ENCODE measurements around the gene SYT15B.
"Not testable (repeated sequence)": the region's sequence is repeated elsewhere in the genome, so short reads cannot be mapped to it uniquely, and the experiment has no call there.

Gene SYT15B

DNA sequence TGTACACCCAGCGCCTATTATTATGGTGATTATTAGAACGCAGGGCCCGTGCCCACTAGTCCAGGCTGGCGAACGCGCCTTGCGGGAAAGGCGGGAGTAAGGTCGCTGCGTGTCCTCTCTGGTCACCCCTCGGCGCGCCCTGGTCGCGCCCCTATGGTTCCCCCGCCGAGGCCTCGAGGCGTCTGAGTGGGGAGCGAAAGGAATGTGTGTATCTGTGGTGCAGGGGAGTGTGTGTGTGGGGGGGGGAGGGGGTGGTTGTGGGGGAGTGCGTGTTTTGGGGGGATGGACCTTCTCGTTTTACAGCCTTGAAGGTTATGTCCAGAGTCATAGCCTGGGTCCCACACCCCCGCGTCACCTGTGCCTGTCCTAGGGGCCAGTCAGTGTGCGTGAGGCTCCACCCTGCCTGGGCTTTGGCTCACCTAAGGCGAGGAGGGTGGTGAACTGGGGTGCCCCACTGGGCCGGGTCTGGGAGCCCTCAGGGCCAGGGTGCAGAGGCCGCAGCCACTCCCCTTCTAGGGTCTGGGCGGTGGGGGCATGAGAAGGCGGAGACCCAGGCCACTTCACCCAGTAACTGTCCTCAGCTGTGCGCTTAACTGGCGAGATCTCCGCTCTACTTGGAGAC lies at the start of gene SYT15B:
Gene SYT15B (minus strand): TSS at position 39 of the 622 bp plus-strand sequence. CDS start 952 bp downstream, outside the sequence.
- H4K20me1 ChIP-seq (ENCODE audit: insufficient read depth); H3K4me3 ChIP-seq (IDR thresholded peaks at IDR 0.05; ENCODE audit: insufficient read depth, low read depth, low read length); H3K36me3 ChIP-seq (ENCODE audit: insufficient read depth); H3K4me2 ChIP-seq; H3K79me2 ChIP-seq (ENCODE audit: insufficient read depth, low read depth); H3K27ac ChIP-seq; H3K27me3 ChIP-seq (ENCODE audit: insufficient read depth, low read depth); H3K9ac ChIP-seq; H2AFZ ChIP-seq (ENCODE audit: low read depth); H3K4me1 ChIP-seq (ENCODE audit: low read depth, poor library complexity, severe bottlenecking): not testable (repeated sequence)

DNA sequence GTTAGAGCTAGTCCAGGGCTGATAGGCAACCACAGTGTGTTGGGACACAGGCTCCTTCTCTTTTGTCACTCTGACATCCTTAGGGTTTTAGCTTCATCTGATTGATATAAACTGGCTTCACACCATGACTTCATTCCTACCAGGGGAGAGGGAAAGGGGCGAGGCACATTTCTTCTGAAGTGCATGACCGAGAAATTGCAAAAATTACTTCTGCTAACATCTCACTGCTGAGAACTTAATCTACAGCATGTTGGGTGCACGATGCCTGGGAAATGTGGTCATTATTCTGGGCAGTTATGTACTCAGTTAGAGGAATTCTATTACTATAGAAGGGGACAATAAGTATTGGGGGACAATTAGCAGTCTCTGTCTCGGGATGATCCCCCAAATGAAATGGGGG lies 16.2 kb upstream of the SYT15B start:
- H3K79me2 ChIP-seq (ENCODE audit: insufficient read depth, low read depth); H3K27me3 ChIP-seq (ENCODE audit: insufficient read depth, low read depth): not testable (repeated sequence)

DNA sequence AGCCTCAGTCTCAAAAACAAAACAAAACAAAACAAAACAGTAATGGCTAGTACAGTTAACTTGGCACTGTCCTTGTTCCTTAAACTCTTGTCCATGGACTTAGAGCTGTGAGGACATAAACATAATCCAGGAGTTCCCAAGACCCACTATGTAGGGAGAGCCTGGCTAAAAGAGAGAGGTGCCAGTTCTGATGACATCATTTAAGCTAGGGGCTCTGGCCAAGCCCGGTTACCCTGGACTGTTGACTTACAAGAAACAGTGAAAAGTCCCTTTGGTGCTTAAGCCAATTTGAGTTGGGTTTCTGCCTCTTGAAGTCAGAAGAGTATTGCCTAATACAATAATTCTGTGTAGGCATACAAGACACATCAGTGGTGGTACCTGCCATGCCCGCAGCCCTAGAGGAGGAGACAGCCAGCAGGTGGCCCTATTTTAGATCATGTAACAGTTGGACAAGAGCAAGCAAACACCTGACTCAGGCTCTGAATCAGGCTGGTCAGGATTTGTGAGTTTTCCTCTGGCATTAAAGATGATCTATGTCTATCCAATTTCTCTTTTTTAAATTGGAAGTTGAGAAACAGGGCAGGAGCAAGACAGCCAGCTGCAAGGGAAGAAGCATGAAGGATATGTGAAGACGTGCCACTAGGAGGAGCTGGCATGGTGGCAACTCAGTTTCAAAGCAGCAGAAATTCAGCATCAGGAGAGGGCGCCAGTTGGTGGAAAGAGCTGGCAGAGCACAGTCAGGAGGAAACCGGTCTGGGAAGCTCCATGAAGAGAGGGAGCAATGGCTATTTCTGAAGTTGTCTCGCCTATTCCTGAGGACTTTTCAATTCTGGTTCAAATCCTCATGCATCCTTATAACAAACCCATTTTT lies 12.2 kb upstream of the SYT15B start:
- H3K27me3 ChIP-seq (ENCODE audit: insufficient read depth, low read depth); H3K9ac ChIP-seq; H3K36me3 ChIP-seq (ENCODE audit: insufficient read depth); H4K20me1 ChIP-seq (ENCODE audit: insufficient read depth); H3K4me3 ChIP-seq (IDR thresholded peaks at IDR 0.05; ENCODE audit: insufficient read depth, low read depth, low read length); H2AFZ ChIP-seq (ENCODE audit: low read depth); H3K79me2 ChIP-seq (ENCODE audit: insufficient read depth, low read depth); H3K4me2 ChIP-seq; H3K27ac ChIP-seq; H3K4me1 ChIP-seq (ENCODE audit: low read depth, poor library complexity, severe bottlenecking): not testable (repeated sequence)
- TF ChIP-seq, protein P1, sequence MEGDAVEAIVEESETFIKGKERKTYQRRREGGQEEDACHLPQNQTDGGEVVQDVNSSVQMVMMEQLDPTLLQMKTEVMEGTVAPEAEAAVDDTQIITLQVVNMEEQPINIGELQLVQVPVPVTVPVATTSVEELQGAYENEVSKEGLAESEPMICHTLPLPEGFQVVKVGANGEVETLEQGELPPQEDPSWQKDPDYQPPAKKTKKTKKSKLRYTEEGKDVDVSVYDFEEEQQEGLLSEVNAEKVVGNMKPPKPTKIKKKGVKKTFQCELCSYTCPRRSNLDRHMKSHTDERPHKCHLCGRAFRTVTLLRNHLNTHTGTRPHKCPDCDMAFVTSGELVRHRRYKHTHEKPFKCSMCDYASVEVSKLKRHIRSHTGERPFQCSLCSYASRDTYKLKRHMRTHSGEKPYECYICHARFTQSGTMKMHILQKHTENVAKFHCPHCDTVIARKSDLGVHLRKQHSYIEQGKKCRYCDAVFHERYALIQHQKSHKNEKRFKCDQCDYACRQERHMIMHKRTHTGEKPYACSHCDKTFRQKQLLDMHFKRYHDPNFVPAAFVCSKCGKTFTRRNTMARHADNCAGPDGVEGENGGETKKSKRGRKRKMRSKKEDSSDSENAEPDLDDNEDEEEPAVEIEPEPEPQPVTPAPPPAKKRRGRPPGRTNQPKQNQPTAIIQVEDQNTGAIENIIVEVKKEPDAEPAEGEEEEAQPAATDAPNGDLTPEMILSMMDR (conservative IDR thresholded peaks at IDR 0.05; ENCODE audit: low read depth, low read length) = 0 out of 2 replicates have a peak, but pooled peaks have one; percentile 29

More for the DNA sequence above, 16.2 kb upstream of the SYT15B start:
- H3K36me3 ChIP-seq (ENCODE audit: insufficient read depth); H2AFZ ChIP-seq (ENCODE audit: low read depth); H3K27ac ChIP-seq; H3K4me2 ChIP-seq; H3K4me1 ChIP-seq (ENCODE audit: low read depth, poor library complexity, severe bottlenecking); H4K20me1 ChIP-seq (ENCODE audit: insufficient read depth); H3K4me3 ChIP-seq (IDR thresholded peaks at IDR 0.05; ENCODE audit: insufficient read depth, low read depth, low read length); H3K9ac ChIP-seq: not testable (repeated sequence)

DNA sequence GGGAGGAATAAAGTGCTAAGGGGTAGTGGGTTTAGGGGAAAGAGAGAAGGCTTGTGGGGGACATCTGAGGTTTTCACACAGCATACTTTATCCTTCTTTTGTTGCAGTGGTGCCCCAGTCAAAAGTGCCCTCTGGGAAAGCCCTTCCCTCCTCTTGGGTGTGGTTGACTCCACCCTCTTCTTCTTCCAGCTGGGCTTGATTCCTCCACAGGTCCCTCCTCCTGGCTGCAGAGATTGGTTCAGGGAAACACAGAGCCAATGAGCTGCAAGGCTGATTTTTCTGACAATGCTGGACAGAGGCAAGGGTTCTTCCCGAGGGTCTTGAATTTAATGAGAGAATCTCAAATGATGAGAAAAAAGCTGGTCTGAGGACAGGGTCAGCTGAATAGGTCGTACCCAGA lies 7.4 kb upstream of the SYT15B start:
- not testable (repeated sequence) for H4K20me1 ChIP-seq (ENCODE audit: insufficient read depth); H2AFZ ChIP-seq (ENCODE audit: low read depth); H3K4me1 ChIP-seq (ENCODE audit: low read depth, poor library complexity, severe bottlenecking); H3K27me3 ChIP-seq (ENCODE audit: insufficient read depth, low read depth); H3K79me2 ChIP-seq (ENCODE audit: insufficient read depth, low read depth); H3K27ac ChIP-seq; H3K36me3 ChIP-seq (ENCODE audit: insufficient read depth); H3K9ac ChIP-seq; H3K4me3 ChIP-seq (IDR thresholded peaks at IDR 0.05; ENCODE audit: insufficient read depth, low read depth, low read length); H3K4me2 ChIP-seq

DNA sequence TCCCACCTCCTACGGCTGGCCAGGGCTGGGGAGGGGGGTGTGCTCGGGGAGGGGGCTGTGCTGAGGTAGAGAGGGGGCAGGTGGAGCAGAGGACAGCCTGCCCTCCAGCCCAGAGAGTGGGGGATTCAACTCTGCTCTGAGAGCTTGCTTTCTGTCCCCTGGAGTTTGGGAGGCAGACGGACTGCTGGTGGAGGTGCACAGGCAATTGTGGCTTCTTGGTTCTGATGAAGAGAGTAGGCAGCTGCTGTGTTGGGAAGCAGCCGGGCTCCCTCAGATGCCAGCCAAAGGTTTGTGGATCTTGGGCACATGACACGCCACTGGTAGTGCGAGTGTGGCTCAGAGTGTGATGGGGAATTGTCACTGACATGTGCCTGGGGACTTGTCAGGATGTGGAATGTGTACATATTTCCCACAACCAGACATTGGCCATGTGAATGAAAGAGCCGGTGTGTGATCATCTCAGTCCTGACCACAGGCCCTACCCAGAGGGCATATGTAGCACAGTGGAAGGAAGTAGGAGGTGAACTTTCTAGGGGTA lies 5.3 kb upstream of the SYT15B start:
- not testable (repeated sequence) for H3K4me2 ChIP-seq; H3K9ac ChIP-seq; H3K4me3 ChIP-seq (IDR thresholded peaks at IDR 0.05; ENCODE audit: insufficient read depth, low read depth, low read length); H2AFZ ChIP-seq (ENCODE audit: low read depth); H3K27me3 ChIP-seq (ENCODE audit: insufficient read depth, low read depth); H3K27ac ChIP-seq; H3K4me1 ChIP-seq (ENCODE audit: low read depth, poor library complexity, severe bottlenecking); H3K36me3 ChIP-seq (ENCODE audit: insufficient read depth); H3K79me2 ChIP-seq (ENCODE audit: insufficient read depth, low read depth); H4K20me1 ChIP-seq (ENCODE audit: insufficient read depth)

DNA sequence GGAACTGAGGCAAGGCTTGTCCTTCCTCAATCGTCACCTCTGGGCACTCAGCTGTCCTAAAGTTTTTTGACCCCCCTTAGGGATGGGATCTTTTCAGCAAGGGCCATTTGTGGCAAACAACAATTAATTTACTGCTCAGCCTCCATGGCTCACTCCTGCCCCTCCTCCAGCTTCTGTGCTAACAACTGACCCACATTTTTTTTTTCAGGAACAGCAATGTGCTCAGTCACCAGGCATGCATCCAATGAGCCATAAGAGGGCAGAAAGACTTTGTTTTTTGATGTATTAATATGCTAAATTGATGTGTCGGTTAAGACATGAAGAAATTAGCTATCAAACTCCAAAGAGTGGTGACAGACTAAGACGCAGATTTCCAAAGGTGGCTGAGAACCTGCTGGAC lies 4.7 kb upstream of the SYT15B start:
- not testable (repeated sequence) for H3K27ac ChIP-seq; H3K36me3 ChIP-seq (ENCODE audit: insufficient read depth); H3K9ac ChIP-seq; H2AFZ ChIP-seq (ENCODE audit: low read depth); H3K4me3 ChIP-seq (IDR thresholded peaks at IDR 0.05; ENCODE audit: insufficient read depth, low read depth, low read length); H3K4me1 ChIP-seq (ENCODE audit: low read depth, poor library complexity, severe bottlenecking); H4K20me1 ChIP-seq (ENCODE audit: insufficient read depth); H3K27me3 ChIP-seq (ENCODE audit: insufficient read depth, low read depth); H3K79me2 ChIP-seq (ENCODE audit: insufficient read depth, low read depth); H3K4me2 ChIP-seq

DNA sequence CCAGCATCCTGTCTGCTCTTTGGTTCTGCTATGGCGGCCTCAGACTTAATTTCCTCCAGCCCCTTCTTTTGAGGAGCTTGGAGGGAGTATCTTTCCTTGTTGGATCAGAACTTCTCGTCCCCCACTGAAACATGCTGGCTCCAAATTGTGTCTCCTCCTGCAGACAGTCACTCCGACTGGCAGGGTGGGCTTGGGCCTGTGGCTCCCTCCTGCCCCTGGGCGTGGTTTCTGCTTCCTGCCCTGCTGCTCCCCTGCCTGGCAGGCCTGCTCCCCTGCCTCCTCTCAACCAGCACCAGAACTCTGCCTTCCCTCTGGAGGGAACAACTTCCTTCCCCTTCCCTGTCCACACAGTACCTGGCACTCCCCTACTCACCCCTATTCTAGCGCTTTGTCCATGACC lies 3.8 kb upstream of the SYT15B start:
- not testable (repeated sequence) for H3K4me1 ChIP-seq (ENCODE audit: low read depth, poor library complexity, severe bottlenecking); H3K9ac ChIP-seq; H3K79me2 ChIP-seq (ENCODE audit: insufficient read depth, low read depth)

DNA sequence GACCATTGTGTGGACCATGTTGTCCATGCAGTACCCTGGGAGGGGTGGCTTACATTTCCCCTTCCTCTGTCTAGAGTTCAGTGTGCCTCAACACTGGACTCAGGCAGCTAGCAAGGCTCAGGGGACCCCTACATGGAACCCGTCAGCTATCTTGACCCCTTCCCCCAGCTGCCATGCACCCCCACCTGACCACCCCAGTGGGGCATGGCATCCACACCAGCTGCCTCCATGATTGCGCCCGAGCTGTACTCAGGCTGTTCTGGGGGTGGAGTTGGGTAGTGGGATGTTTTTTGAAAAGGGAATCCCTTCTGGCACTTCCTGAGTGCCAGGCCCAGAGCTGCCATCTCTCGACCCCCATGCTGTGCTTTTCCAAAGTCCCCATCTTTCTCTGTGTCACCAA lies 1.8 kb upstream of the SYT15B start:
- H3K27ac ChIP-seq; H4K20me1 ChIP-seq (ENCODE audit: insufficient read depth); H3K27me3 ChIP-seq (ENCODE audit: insufficient read depth, low read depth); H3K4me2 ChIP-seq; H3K4me1 ChIP-seq (ENCODE audit: low read depth, poor library complexity, severe bottlenecking); H3K9ac ChIP-seq; H2AFZ ChIP-seq (ENCODE audit: low read depth); H3K79me2 ChIP-seq (ENCODE audit: insufficient read depth, low read depth); H3K4me3 ChIP-seq (IDR thresholded peaks at IDR 0.05; ENCODE audit: insufficient read depth, low read depth, low read length); H3K36me3 ChIP-seq (ENCODE audit: insufficient read depth): not testable (repeated sequence)

More for the DNA sequence above, 3.8 kb upstream of the SYT15B start:
- H3K36me3 ChIP-seq (ENCODE audit: insufficient read depth); H2AFZ ChIP-seq (ENCODE audit: low read depth); H3K4me3 ChIP-seq (IDR thresholded peaks at IDR 0.05; ENCODE audit: insufficient read depth, low read depth, low read length); H3K27ac ChIP-seq; H3K27me3 ChIP-seq (ENCODE audit: insufficient read depth, low read depth); H4K20me1 ChIP-seq (ENCODE audit: insufficient read depth); H3K4me2 ChIP-seq: not testable (repeated sequence)

DNA sequence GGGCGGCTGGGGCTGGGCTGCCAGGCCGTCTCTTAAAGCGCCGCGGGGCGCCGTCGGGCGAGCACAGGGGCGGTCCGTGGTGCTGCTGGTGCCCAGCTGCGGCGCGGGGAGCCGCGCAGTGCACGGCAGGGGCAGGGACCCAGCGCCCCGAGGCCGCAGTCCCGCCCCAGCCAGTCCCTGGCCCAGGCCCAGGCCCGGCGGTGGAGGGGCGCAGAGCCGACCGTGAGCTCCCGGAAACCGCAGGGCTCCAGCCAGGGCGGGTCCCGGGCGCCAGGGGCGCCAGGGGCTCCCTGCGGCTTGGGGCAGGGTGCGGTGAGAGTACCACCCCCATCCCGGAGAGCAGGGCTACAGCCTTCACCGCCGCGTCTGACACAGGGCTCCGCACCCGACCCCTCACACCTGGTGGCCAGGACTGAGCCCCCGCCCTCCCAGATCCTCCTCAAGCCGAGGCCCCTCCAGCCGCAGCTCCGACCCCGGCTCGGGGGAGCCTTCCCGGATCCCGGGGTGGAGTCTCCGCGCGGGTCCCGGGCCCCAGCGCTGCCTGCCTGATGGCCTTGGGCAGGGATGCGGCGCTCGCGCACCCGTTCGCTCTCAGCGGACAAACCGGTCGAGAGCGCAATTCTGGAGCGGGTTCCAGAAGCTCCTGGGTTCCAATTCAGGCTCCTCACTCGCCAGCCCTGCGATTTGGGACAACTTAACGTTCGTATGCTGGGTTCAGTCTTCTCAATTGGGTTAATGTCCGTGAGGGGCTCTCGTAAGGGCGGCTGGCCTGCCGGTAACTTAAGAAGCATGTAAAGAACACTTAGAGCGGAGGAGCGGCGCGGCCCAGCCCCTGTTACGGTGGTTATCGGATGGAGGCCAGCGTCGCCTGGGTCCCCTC lies 478 bp downstream of the SYT15B start:
- not testable (repeated sequence) for H3K4me3 ChIP-seq (IDR thresholded peaks at IDR 0.05; ENCODE audit: insufficient read depth, low read depth, low read length); H3K27ac ChIP-seq; H3K4me1 ChIP-seq (ENCODE audit: low read depth, poor library complexity, severe bottlenecking); H3K79me2 ChIP-seq (ENCODE audit: insufficient read depth, low read depth); H4K20me1 ChIP-seq (ENCODE audit: insufficient read depth); H3K9ac ChIP-seq; H3K27me3 ChIP-seq (ENCODE audit: insufficient read depth, low read depth); H3K4me2 ChIP-seq; H3K36me3 ChIP-seq (ENCODE audit: insufficient read depth); H2AFZ ChIP-seq (ENCODE audit: low read depth)

Data from KMS-11 (cell line).